ENCODE data around the gene NUP88. TPM values are rescaled to one million over a fixed set of nuclear protein-coding genes. Genes with fewer than 3 reads are reported as not detected.

The NUP88 gene
- total RNA-seq, 1 donor from 2014 or later: 37.3 TPM

- Histone ChIP-seq H3K27ac (replicated peaks) (no peak overlapping the region), H3K27me3 (ENCODE audit: low read depth) (no peaks in the 10 kb centered on the region), H3K4me1 (no peaks in the 10 kb centered on the region), H3K9me3 (replicated peaks) (no peaks in the 10 kb centered on the region), H3K4me3 (no peak overlapping the region), H3K36me3 (peaks cover 84% of the 10 kb centered on the region)
- DNase-seq: no peak
- no peak for TF ChIP-seq CTCF (IDR thresholded peaks at IDR 0.05; ENCODE audit: borderline replicate concordance)
- intact Hi-C loops (cut with micrococcal nuclease): no loop called here
Observed at GRCh38 chr17:5365831-5366230, 53.6 kb downstream of the NUP88 start.

GRCh38 chr17:5364696-5365095 lies 54.8 kb downstream of the NUP88 start:
- no peak for TF ChIP-seq CTCF (IDR thresholded peaks at IDR 0.05; ENCODE audit: borderline replicate concordance)
- Histone ChIP-seq H3K36me3 (peaks cover 85% of the 10 kb centered on the region), H3K27me3 (ENCODE audit: low read depth) (no peaks in the 10 kb centered on the region), H3K4me1 (no peaks in the 10 kb centered on the region), H3K27ac (replicated peaks) (no peak overlapping the region), H3K9me3 (replicated peaks) (no peaks in the 10 kb centered on the region), H3K4me3 (no peak overlapping the region)
- no peak for DNase-seq
- intact Hi-C loops (cut with micrococcal nuclease): no loop called here

- Histone ChIP-seq H3K36me3 (peaks cover 85% of the 10 kb centered on the region), H3K27ac (replicated peaks) (no peak overlapping the region), H3K4me3 (no peak overlapping the region), H3K9me3 (replicated peaks) (no peaks in the 10 kb centered on the region), H3K4me1 (no peaks in the 10 kb centered on the region), H3K27me3 (ENCODE audit: low read depth) (no peaks in the 10 kb centered on the region)
- intact Hi-C loops (cut with micrococcal nuclease): no loop called here
- no peak for DNase-seq
- TF ChIP-seq CTCF (IDR thresholded peaks at IDR 0.05; ENCODE audit: borderline replicate concordance): no peak
Observed at GRCh38 chr17:5364156-5364555, 55.3 kb downstream of the NUP88 start.

- no peak overlapping the region for H3K27ac ChIP-seq (replicated peaks)
- H3K4me1 ChIP-seq: no peaks in the 10 kb centered on the region
- H3K9me3 ChIP-seq (replicated peaks): no peaks in the 10 kb centered on the region
- no peak for TF ChIP-seq CTCF (IDR thresholded peaks at IDR 0.05; ENCODE audit: borderline replicate concordance)
- no peak overlapping the region for H3K4me3 ChIP-seq
- no peak for DNase-seq
- H3K36me3 ChIP-seq: peaks cover 83% of the 10 kb centered on the region
- intact Hi-C loops (cut with micrococcal nuclease): no loop called here
- no peaks in the 10 kb centered on the region for H3K27me3 ChIP-seq (ENCODE audit: low read depth)
Observed at GRCh38 chr17:5362162-5362811, 57.2 kb downstream of the NUP88 start.

- intact Hi-C loops (cut with micrococcal nuclease): no loop called here
- H3K9me3 ChIP-seq (replicated peaks): no peaks in the 10 kb centered on the region
- H3K36me3 ChIP-seq: peaks cover 85% of the 10 kb centered on the region
- H3K27ac ChIP-seq (replicated peaks): no peak overlapping the region
- no peak for TF ChIP-seq CTCF (IDR thresholded peaks at IDR 0.05; ENCODE audit: borderline replicate concordance)
- no peak overlapping the region for H3K4me3 ChIP-seq
- no peaks in the 10 kb centered on the region for H3K27me3 ChIP-seq (ENCODE audit: low read depth)
- no peaks in the 10 kb centered on the region for H3K4me1 ChIP-seq
- DNase-seq: no peak
Observed at GRCh38 chr17:5361426-5361825, 58.0 kb downstream of the NUP88 start.

All from left ventricle myocardium inferior (tissue), 1 donor.